Esophagus squamous epithelium (tissue), 4 donors: Measurements from ENCODE around the gene PLK5.

Experiments used
- POLR2A ChIP-seq, 4 donors: fragments of 450-650 bp; IDR thresholded peaks; one replicate each; pipeline ENCODE4 v1.6.1; 2017; ENCODE audit warnings: antibody characterized with exemption in 4 of 4, mild to moderate bottlenecking in 4 of 4, moderate library complexity in 3 of 4
- TF ChIP-seq, protein P1 (sequence below), 6 experiments: fragments of 450-650 bp in 4 of 6; fragments of 200-600 bp in 2 of 6; sonication (generic) in 2 of 6; IDR thresholded peaks; one replicate each; pipeline ENCODE4 v1.5.1; 2016 to 2019; ENCODE audit warnings: antibody characterized with exemption in 6 of 6, mild to moderate bottlenecking in 4 of 6, moderate library complexity in 4 of 6

DNA sequence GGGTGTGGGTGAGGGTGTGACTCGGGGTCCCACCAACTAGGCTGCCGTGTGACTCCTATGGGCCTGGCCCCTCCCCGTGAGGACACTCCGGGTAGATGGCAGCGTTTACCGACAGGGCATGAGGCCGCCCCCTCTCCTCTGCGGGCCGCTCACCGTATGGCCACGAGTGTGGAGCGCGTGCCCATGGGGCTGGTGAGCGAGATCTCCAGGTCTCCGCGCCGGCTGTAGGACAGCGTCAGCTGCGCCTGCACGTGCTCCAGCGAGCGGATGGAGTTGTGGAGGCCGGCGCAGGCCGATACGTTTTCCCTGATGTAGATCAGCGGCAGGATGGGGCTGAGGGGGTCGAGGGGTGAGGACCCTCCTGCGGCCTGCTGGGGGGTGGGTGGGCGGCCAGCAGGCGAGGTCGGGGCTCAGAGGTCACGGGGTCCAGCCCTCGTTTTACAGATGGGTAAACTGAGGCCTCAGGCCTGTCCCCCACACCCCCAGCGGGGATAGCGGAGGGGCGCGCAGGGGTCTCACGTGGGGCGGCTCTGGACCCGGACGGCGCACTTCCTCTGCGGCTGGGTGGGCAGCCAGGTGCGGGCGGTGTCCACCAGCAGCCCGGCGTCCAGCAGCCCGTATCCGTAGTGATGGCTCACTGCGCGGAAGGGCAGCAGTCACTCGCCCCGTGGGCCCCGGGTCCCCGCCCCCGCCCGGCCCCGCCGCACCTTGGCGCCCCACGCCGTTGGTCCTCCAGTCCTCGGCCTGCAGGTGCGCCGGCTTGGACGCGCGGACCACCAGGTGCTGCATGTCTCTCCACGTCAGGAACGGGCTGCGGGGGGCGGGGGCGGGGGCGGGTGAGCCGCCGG is 40.5 kb upstream of the PLK5 start:
- TF ChIP-seq, protein P1, sequence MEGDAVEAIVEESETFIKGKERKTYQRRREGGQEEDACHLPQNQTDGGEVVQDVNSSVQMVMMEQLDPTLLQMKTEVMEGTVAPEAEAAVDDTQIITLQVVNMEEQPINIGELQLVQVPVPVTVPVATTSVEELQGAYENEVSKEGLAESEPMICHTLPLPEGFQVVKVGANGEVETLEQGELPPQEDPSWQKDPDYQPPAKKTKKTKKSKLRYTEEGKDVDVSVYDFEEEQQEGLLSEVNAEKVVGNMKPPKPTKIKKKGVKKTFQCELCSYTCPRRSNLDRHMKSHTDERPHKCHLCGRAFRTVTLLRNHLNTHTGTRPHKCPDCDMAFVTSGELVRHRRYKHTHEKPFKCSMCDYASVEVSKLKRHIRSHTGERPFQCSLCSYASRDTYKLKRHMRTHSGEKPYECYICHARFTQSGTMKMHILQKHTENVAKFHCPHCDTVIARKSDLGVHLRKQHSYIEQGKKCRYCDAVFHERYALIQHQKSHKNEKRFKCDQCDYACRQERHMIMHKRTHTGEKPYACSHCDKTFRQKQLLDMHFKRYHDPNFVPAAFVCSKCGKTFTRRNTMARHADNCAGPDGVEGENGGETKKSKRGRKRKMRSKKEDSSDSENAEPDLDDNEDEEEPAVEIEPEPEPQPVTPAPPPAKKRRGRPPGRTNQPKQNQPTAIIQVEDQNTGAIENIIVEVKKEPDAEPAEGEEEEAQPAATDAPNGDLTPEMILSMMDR (IDR thresholded peaks at IDR 0.05) = no peak
- TF ChIP-seq POLR2A (IDR thresholded peaks at IDR 0.05) = no peak
